NK-92 (cell line): ENCODE data around the gene HSD11B1.

Experiments
- DNase-seq: peaks from one replicate; lab custom pipeline; 2025; ENCODE audit not compliant: unreplicated experiment; lab: John Stamatoyannopoulos, UW

HSD11B1 gene

DNA sequence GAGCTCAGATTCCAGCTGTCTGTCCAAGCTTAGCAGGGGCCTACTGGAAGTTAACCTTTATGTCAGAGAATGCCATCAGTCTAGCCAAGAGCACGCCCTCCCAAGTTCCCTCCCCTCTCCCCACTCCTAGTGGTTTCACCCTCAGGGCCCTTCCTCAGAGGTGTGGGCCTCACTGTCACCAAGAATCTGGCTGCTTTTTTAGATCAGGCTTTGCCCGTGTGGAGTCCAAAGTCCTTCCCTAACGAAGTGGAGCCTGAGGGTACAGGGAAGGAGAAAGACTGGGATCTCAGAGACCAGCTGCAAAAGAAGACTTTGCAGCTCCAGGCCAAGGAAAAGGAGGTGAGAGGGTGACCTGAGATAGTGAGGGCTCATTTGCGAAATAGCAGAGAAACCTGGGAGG, 75.6 kb downstream of the HSD11B1 start:
- DNase-seq, result no peak

DNA sequence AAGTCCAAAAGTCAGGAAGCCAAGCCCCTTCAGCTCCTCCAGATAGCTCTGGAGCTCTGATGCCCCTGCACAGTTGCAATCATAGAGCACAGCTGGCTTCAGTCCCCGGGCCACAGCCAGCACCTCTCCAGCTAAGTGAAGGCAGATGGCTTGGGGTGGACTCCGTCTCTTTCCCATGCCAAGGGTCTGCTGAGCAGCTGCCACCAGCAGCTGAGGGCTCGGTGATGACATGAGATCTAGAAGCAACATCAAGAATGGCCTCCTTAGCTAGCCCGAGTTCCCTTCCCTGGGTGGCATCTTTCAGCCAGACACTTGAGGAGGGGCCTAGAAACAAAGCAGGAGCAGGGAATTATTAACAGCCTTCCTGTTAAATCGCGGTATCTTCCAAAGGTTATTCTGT, 78.7 kb downstream of the HSD11B1 start:
- no peak for DNase-seq
